Measurements from ENCODE around the gene LUZP2.

Gene LUZP2

DNA sequence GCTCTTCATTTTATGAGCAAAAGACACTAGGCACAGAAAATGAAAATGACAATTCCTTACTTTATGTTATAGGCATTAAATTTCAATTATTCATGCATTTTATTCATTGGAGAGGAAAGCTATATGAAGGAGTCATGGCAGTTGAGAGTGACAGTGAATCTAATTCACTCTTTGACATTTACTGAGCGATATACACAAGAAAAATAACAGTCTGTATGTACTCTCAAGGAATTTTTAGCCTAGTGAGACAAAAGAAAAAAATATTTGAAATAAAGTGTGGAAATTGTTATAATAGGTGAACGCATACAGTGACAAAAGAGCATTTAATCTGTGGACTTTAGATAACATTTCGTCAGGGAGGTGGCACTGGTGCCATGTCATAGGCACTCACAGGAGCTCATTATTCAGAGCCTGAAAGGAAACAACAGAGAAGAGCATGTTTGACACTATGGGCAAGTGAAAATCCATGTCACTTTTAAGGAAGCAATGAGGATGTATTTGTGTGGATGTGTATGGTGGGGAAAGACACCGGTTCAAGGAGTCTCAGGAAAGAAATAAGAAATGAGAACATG is 323.1 kb downstream of the LUZP2 start:
- DNase-seq (ENCODE audit: extremely low read depth, insufficient read length) = no peak
- no peaks in the 10 kb centered on the region for H3K27me3 ChIP-seq (replicated peaks; ENCODE audit: control insufficient read depth, insufficient read depth, low read length)
- H3K36me3 ChIP-seq (ENCODE audit: control insufficient read depth, insufficient read depth, low read length) = no peaks in the 10 kb centered on the region
- H3K4me3 ChIP-seq (replicated peaks; ENCODE audit: low read depth, low read length) = no peak overlapping the region
- TF ChIP-seq, protein P1, sequence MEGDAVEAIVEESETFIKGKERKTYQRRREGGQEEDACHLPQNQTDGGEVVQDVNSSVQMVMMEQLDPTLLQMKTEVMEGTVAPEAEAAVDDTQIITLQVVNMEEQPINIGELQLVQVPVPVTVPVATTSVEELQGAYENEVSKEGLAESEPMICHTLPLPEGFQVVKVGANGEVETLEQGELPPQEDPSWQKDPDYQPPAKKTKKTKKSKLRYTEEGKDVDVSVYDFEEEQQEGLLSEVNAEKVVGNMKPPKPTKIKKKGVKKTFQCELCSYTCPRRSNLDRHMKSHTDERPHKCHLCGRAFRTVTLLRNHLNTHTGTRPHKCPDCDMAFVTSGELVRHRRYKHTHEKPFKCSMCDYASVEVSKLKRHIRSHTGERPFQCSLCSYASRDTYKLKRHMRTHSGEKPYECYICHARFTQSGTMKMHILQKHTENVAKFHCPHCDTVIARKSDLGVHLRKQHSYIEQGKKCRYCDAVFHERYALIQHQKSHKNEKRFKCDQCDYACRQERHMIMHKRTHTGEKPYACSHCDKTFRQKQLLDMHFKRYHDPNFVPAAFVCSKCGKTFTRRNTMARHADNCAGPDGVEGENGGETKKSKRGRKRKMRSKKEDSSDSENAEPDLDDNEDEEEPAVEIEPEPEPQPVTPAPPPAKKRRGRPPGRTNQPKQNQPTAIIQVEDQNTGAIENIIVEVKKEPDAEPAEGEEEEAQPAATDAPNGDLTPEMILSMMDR (IDR thresholded peaks at IDR 0.05; ENCODE audit: insufficient read depth, low read length, poor library complexity, severe bottlenecking) = no peak

DNA sequence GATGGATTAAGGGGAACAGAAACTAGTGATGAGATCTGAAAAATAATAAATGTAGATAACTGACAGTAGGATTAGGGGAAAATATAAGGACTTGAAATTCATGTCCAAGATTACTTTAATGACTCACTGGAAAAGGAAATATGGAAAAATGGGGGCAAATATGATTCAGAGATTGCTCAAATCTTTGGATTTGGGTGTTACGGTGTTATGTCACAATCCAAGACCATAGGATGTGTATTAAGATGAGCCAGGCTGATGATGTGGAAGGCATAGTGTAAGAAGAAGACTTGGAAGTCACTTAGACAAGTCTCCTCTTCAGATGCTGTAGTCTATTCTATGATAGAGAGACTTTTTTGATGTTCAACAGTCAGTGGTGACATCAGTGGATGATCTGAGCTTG is 323.7 kb downstream of the LUZP2 start:
- TF ChIP-seq, protein P1 (IDR thresholded peaks at IDR 0.05; ENCODE audit: insufficient read depth, low read length, poor library complexity, severe bottlenecking) = no peak
- no peak overlapping the region for H3K4me3 ChIP-seq (replicated peaks; ENCODE audit: low read depth, low read length)
- H3K27me3 ChIP-seq (replicated peaks; ENCODE audit: control insufficient read depth, insufficient read depth, low read length) = no peaks in the 10 kb centered on the region
- no peaks in the 10 kb centered on the region for H3K36me3 ChIP-seq (ENCODE audit: control insufficient read depth, insufficient read depth, low read length)
- no peak for DNase-seq (ENCODE audit: extremely low read depth, insufficient read length)

DNA sequence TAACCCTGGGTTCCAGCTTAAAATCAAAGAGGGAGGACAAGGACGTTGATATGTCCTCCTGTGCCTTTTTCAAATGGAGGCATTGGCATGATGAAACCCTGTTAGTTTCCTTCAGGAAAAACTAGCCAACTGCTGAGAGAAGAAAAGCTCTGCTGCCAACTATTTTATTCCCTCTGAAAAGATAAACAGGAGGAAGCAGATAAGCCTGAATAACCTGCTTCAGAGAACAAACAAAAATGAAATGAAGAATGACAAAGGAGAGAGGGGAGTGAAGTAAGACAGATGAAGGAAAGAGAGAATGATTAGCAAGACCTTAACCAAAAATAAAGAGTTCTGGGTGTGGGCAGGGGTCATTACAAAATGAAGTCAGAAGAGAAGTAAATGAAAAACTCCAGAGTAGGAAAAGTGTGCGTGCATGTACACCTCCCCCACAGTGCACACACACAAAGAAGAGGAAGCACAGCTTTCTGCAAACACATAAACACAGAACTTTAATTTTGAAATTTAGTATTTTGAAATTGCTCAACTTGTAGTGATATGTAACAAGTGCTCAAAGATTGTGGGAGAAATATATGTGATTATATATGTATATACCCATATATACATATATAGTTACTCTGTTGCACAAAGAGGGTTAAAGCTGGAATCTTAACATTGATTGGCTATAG is 332.2 kb downstream of the LUZP2 start:
- TF ChIP-seq, protein P1 (IDR thresholded peaks at IDR 0.05; ENCODE audit: insufficient read depth, low read length, poor library complexity, severe bottlenecking) = no peak
- H3K36me3 ChIP-seq (ENCODE audit: control insufficient read depth, insufficient read depth, low read length) = no peaks in the 10 kb centered on the region
- H3K27me3 ChIP-seq (replicated peaks; ENCODE audit: control insufficient read depth, insufficient read depth, low read length) = no peaks in the 10 kb centered on the region
- no peak for DNase-seq (ENCODE audit: extremely low read depth, insufficient read length)
- no peak overlapping the region for H3K4me3 ChIP-seq (replicated peaks; ENCODE audit: low read depth, low read length)

DNA sequence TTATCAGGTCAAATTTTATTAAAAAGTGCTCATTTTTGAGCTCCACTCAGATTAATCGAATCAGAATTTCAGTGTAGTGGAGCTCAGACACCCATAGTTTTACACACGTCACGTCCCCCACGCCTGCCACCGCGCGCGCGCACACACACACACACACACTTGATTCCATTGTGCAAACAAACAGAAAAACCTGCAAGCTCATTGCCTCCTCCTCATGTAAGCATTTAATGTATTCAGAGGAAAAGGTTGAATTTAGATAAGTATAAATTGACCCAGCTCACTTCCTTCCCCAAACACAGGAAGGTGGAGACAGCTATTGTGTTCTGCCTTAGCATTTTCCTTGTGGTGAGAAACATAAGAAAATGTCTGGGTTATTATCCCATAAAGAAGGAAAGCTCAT is 336.7 kb downstream of the LUZP2 start:
- no peaks in the 10 kb centered on the region for H3K36me3 ChIP-seq (ENCODE audit: control insufficient read depth, insufficient read depth, low read length)
- DNase-seq (ENCODE audit: extremely low read depth, insufficient read length) = no peak
- no peak overlapping the region for H3K4me3 ChIP-seq (replicated peaks; ENCODE audit: low read depth, low read length)
- H3K27me3 ChIP-seq (replicated peaks; ENCODE audit: control insufficient read depth, insufficient read depth, low read length) = no peaks in the 10 kb centered on the region
- TF ChIP-seq, protein P1 (IDR thresholded peaks at IDR 0.05; ENCODE audit: insufficient read depth, low read length, poor library complexity, severe bottlenecking) = no peak

DNA sequence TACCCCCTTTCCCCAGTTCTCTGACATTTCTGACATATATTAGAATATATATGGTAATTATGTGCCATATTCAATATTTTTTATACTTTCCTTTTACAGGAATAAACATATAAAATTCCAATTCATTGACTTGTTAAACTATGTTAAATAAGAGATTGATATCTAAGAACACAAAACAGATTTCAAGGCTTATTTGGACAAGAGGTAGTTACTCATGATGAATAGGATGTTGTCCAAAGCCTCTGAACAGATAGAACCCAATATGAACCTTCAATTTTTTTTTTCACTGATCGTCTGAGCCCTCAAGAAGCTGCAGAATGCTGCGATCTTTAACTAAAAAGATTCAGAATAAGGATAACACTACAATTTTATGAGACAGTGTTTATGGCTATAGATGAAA is 340.3 kb downstream of the LUZP2 start:
- no peak for DNase-seq (ENCODE audit: extremely low read depth, insufficient read length)
- Histone ChIP-seq H3K27me3 (replicated peaks; ENCODE audit: control insufficient read depth, insufficient read depth, low read length) (no peaks in the 10 kb centered on the region), H3K4me3 (replicated peaks; ENCODE audit: low read depth, low read length) (no peak overlapping the region), H3K36me3 (ENCODE audit: control insufficient read depth, insufficient read depth, low read length) (no peaks in the 10 kb centered on the region)
- TF ChIP-seq, protein P1 (IDR thresholded peaks at IDR 0.05; ENCODE audit: insufficient read depth, low read length, poor library complexity, severe bottlenecking) = no peak
